NB4 (cell line): ENCODE data around the gene TBCE.
"Not testable (repeated sequence)": the region's sequence is repeated elsewhere in the genome, so short reads cannot be mapped to it uniquely, and the experiment has no call there.

Source experiments
- DNase-seq: peaks from one replicate; pipeline ENCODE4 v3.0.0; 2010; ENCODE audit warnings: low read depth
- H3K4me3 ChIP-seq: one replicate; pipeline ENCODE4 v1.5.1; 2011; ENCODE audit warnings: mild to moderate bottlenecking, low read depth, low read length, moderate library complexity
- CTCF ChIP-seq: IDR thresholded peaks from one replicate; pipeline ENCODE4 v1.5.1; 2012; ENCODE audit warnings: low read depth, low read length
- MYC ChIP-seq: IDR thresholded peaks from 2 replicates; pipeline ENCODE4 v1.6.1; 2011; ENCODE audit warnings: low read depth, low read length
- POLR2A ChIP-seq: IDR thresholded peaks from 2 replicates; pipeline ENCODE4 v1.6.1; 2011; ENCODE audit warnings: mild to moderate bottlenecking; ENCODE audit not compliant: insufficient read length; ENCODE audit errors: extremely low read depth
- TF ChIP-seq, protein P1 (sequence below): IDR thresholded peaks from 2 replicates; pipeline ENCODE4 v1.6.1; 2011; ENCODE audit warnings: low read depth, low read length

TBCE gene

DNA sequence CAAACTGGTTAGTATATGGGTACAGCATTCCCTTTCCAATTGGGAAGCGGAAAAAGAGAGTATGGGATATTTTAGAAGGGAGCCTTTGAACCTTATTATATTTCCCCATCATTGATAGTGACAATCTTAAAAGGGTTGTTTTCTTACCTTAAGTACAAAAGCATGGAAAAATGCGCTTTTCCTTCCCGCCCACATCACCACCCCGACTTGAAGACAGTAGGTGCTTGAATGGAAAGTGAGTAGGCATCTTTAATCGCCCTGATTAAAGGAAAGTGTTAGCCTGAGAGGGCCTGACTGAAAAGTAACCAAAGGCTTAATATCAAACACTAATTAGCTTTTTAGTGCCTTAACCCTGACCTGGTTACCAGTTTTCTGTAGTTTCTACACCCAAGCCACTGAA, 23.5 kb upstream of the TBCE start:
- no peak for DNase-seq
- no peak overlapping the region for H3K4me3 ChIP-seq
- TF ChIP-seq CTCF, result no peak
- no peak for TF ChIP-seq MYC
- TF ChIP-seq POLR2A, result no peak
- TF ChIP-seq, protein P1, sequence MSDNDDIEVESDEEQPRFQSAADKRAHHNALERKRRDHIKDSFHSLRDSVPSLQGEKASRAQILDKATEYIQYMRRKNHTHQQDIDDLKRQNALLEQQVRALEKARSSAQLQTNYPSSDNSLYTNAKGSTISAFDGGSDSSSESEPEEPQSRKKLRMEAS, result no peak

- H3K4me3 ChIP-seq, result no peak overlapping the region
- TF ChIP-seq, protein P1, result no peak
- TF ChIP-seq MYC, result no peak
- TF ChIP-seq POLR2A, result no peak
- no peak for TF ChIP-seq CTCF
- DNase-seq, result no peak
Observed at GRCh38 chr1:235351441-235351840, 15.8 kb upstream of the TBCE start.

DNA sequence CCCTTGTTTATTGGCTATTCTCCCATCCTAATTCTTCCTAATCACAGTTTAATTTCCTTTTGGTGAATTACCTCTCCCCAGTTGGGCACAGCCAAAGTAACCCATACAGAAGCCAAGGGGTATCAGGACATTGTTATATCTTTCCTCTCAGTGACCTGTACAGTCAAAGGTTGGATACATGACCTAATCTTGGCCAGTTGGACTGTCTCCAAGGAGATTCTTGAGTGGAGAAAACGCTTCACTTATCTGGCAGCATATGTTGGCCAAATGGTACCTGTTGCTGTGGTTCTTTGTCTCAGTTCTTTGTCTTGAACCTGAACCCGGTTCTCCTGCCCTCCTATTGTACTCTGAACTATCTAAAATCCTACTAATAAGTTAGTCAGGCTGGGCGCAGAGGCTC, 15.3 kb upstream of the TBCE start:
- no peak overlapping the region for H3K4me3 ChIP-seq
- no peak for TF ChIP-seq MYC
- TF ChIP-seq CTCF, result no peak
- TF ChIP-seq, protein P1, result no peak
- no peak for TF ChIP-seq POLR2A
- DNase-seq, result no peak

DNA sequence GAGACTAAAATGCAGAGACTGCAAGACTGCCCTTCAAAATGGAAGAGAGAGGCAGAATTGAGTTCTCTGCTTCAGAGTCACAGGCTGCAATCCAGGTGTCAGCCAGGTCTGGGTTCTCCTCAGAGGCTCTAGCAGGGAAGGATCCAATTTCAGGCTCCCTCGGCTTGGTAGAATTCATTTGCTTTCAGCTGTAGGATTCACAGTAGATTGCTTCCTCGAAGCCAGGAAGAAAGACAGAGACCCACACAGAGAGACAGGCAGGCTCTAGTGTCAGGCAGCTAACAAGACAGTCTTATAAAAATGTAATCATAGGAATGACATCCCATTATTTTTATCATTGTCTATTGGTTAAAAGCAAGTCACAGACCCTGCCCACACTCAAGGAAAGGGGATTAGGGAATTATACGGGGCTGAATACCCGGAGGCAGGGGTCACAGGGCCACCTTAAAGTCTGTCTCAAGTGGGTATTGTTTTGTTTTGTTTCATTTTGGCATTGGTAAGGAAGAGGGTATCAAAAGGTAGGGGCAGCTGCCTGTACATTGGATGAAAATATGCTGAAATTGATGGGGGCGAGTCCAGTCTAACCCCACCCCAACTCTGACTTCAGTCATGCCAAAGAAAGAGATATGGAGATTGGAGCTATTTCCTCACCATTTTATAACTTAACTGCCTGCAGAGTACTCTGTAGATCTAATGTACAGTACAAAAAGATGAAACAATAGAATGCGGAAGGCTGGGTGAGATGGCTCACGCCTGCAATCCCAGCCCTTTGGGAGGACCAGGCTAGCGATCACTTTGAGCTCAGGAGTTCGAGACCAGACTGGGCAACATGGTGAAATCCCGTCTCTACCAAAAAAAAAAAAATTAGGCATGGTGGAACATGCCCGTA, 9.5 kb upstream of the TBCE start:
- DNase-seq, result no peak
- no peak overlapping the region for H3K4me3 ChIP-seq
- TF ChIP-seq POLR2A (no peak), MYC (no peak), CTCF (no peak)
- TF ChIP-seq, protein P1, result no peak

DNA sequence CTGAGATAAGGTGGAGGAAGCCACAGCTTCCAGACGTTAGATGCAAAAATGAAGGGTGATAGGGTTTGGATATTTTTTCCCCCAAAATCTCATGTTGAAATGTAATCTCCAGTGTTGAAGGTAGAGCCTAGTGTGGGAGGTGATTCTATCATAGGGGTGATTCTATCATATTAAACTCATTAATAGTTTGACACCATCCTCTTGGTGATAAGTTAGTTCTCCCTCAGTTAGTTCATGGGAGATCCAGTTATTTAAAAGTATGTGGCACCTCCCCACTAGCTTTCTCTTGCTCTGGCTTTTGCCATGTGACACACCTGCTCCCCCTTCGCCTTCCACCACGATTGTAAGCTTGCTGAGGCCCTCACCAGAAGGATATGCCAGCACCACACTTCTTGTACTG, 8.3 kb upstream of the TBCE start:
- H3K4me3 ChIP-seq, result no peak overlapping the region
- DNase-seq, result no peak
- no peak for TF ChIP-seq POLR2A

DNA sequence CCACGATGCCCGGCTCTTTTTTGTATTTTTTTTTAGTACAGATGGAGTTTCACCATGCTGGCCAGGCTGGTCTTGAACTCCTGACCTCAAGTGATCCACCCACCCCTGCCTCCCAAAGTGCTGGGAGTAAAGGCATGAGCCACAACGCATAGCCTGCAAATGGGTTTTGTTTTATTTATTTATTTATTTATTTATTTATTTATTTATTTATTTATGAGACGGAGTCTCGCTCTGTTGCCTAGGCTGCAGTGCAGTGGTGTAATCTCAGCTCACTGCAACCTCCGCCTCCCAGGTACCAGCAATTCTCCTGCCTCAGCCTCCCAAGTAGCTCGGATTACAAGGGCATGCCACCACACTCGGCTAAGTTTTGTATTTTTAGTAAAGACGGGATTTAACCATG, 3.0 kb upstream of the TBCE start:
- DNase-seq, H3K4me3 ChIP-seq: not testable (repeated sequence)

DNA sequence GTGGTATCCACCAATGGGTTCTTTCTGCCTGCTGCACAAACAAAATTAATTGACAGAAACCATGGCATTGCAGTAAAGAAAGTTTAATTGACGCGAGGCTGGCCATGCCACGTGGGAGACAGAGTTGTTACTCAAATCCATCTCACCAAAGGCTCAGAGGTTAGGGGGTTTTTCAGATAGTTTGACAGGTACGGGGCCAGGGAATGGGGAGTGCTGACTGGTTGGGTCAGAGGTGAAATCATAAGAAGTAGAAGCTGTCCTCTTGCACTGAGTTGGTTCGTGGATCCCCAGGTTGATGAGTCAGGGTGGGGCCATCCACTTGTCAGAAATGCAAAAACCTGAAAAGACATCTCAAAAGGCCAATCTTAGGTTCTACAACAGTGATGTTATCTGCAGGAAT, 941 bp upstream of the TBCE start:
- peak; percentile 12 for DNase-seq
- H3K4me3 ChIP-seq, result no peak overlapping the region
- no peak for TF ChIP-seq CTCF
- TF ChIP-seq, protein P1, result no peak
- no peak for TF ChIP-seq POLR2A
- no peak for TF ChIP-seq MYC
